Endothelial cell of umbilical vein (primary cell): ENCODE measurements around the gene ZMIZ1. TPM values are rescaled to one million over a fixed set of nuclear protein-coding genes. Genes with fewer than 3 reads are reported as not detected.

Experiments
- BruUV-seq: library from RNA; stranded (reverse); fragments of 400-500 nt; replicated peaks from 2 replicates; lab custom pipeline; 2021; lab: Mats Ljungman, UMichigan
- CTCF ChIA-PET: fragments of 300-600, 350-600 bp; sonication (Branson Sonifier 250); formaldehyde crosslinking; loops from one replicate; lab custom pipeline; 2021; ENCODE audit warnings: antibody characterized with exemption, inconsistent platforms; lab: Charles Lee
- POLR2A ChIA-PET: fragments of 300-600, 350-600 bp; sonication (Branson Sonifier 250); formaldehyde crosslinking; loops from one replicate; lab custom pipeline; 2021; ENCODE audit warnings: antibody characterized with exemption, inconsistent platforms; lab: Charles Lee
- DNase-seq: peaks from one replicate; pipeline ENCODE4 v3.0.0-alpha.2; 2011; ENCODE audit warnings: low read depth, low spot score
- FAIRE-seq: peaks from 2 replicates; lab custom pipeline; 2011; peaks lifted over from hg19 to GRCh38; lab: Jason Lieb, UNC
- H2AFZ ChIP-seq: 2 replicates; pipeline ENCODE4 v1.6.0; 2012; ENCODE audit warnings: low read depth, low read length, control low read depth, inconsistent platforms
- H3K27ac ChIP-seq: 2 replicates; pipeline ENCODE4 v1.5.1; 2011; ENCODE audit warnings: low read depth, mild to moderate bottlenecking, control low read depth, low read length, moderate library complexity; ENCODE audit not compliant: insufficient read depth
- H3K27me3 ChIP-seq, 2 experiments: 2 replicates each; pipeline versions ENCODE4 v1.6.0 to v1.6.1; 2011; ENCODE audit warnings: low read length in 2 of 2, mixed read lengths in 1 of 2; ENCODE audit not compliant: control insufficient read depth in 2 of 2, insufficient read depth in 2 of 2
- H3K36me3 ChIP-seq, 2 experiments: 2 replicates in 1 of 2; 3 replicates in 1 of 2; pipeline ENCODE4 v1.5.1; 2011; ENCODE audit warnings: low read length in 2 of 2, mild to moderate bottlenecking in 1 of 2, moderate library complexity in 1 of 2; ENCODE audit not compliant: control insufficient read depth in 2 of 2, insufficient read depth in 2 of 2; ENCODE audit errors: extremely low read depth in 1 of 2
- H3K4me1 ChIP-seq: 3 replicates; pipeline ENCODE4 v1.5.1; 2011; ENCODE audit warnings: mild to moderate bottlenecking, low read length; ENCODE audit not compliant: control insufficient read depth, insufficient read depth; ENCODE audit errors: extremely low read depth
- H3K4me2 ChIP-seq: 2 replicates; pipeline ENCODE4 v1.6.1; 2011; ENCODE audit warnings: low read length, control low read depth, mixed read lengths; ENCODE audit not compliant: insufficient read depth
- H3K4me3 ChIP-seq, 3 experiments: fragments of 200-600 bp in 1 of 3; sonication (generic), shearing (Covaris generic) in 1 of 3; replicated peaks in 1 of 3; 2 replicates each; pipeline ENCODE4 v1.5.1; 2011 to 2016; ENCODE audit warnings: control low read depth in 3 of 3, low read length in 3 of 3, mild to moderate bottlenecking in 2 of 3, inconsistent platforms in 1 of 3, low read depth in 1 of 3, moderate library complexity in 1 of 3; ENCODE audit not compliant: insufficient read depth in 1 of 3
- H3K79me2 ChIP-seq: 2 replicates; pipeline ENCODE4 v1.6.0; 2012; ENCODE audit warnings: low read length, inconsistent platforms; ENCODE audit not compliant: control insufficient read depth, insufficient read depth
- H3K9ac ChIP-seq: replicated peaks from 2 replicates; pipeline ENCODE3; 2011; ENCODE audit warnings: low read length, control low read depth; ENCODE audit not compliant: insufficient read depth; ENCODE audit errors: extremely low read depth
- H3K9me1 ChIP-seq: replicated peaks from 3 replicates; pipeline ENCODE4 v1.6.0; 2011; ENCODE audit warnings: mild to moderate bottlenecking, low read length; ENCODE audit not compliant: control insufficient read depth, insufficient read depth; ENCODE audit errors: extremely low read depth
- H3K9me3 ChIP-seq: replicated peaks from 2 replicates; pipeline ENCODE4 v1.5.1; 2012; ENCODE audit warnings: low read length, inconsistent platforms; ENCODE audit not compliant: control insufficient read depth, insufficient read depth
- H4K20me1 ChIP-seq: replicated peaks from 2 replicates; pipeline ENCODE3; 2011; ENCODE audit warnings: mild to moderate bottlenecking, low read length; ENCODE audit not compliant: control insufficient read depth, insufficient read depth; ENCODE audit errors: extremely low read depth
- CTCF ChIP-seq, 2 donors: IDR thresholded peaks; 1 replicate in 1 of 2; 2 replicates in 1 of 2; pipeline ENCODE4 v1.5.1; 2011; ENCODE audit warnings: low read length in 2 of 2, mild to moderate bottlenecking in 2 of 2, moderate library complexity in 2 of 2, control low read depth in 1 of 2, inconsistent platforms in 1 of 2, low read depth in 1 of 2; ENCODE audit not compliant: insufficient read depth in 1 of 2; ENCODE audit errors: extremely low read depth in 1 of 2
- EZH2 ChIP-seq: IDR thresholded peaks from 2 replicates; pipeline ENCODE4 v1.6.1; 2012; ENCODE audit warnings: borderline replicate concordance, low read depth, mild to moderate bottlenecking, moderate library complexity, low read length, inconsistent platforms; ENCODE audit not compliant: severe bottlenecking
- GATA2 ChIP-seq: IDR thresholded peaks from 2 replicates; pipeline ENCODE4 v1.7.0; 2011; ENCODE audit warnings: low read depth, mild to moderate bottlenecking, moderate library complexity, mixed read lengths, low read length; ENCODE audit not compliant: insufficient read length, insufficient read depth
- JUN ChIP-seq: IDR thresholded peaks from 2 replicates; pipeline ENCODE4 v1.6.1; 2011; ENCODE audit warnings: borderline replicate concordance, low read depth; ENCODE audit not compliant: insufficient read length, insufficient read depth
- POLR2AphosphoS5 ChIP-seq: IDR thresholded peaks from 2 replicates; pipeline ENCODE4 v1.6.1; 2012; ENCODE audit warnings: low read depth, mild to moderate bottlenecking, control low read depth, low read length, moderate library complexity; ENCODE audit not compliant: insufficient read depth
- dilution Hi-C: fragments of 300-500 bp; cut with MboI; formaldehyde crosslinking; loops from one replicate; pipeline ENCODE4 v1.15.0; 2019; ENCODE audit warnings: low sequenced_read_pairs; ENCODE audit not compliant: extremely low pct_ligation_motif_present
- intact Hi-C: fragments of 100-400 bp; cut with micrococcal nuclease; formaldehyde crosslinking; loops from one replicate; pipeline ENCODE4 v1.10.0; 2022
- polyA plus RNA-seq, 4 experiments: library from polyadenylated mRNA; depleted of rRNA in 3 of 4; stranded (reverse) in 3 of 4; unstranded in 1 of 4; fragments of >200 nt; gene quantifications; 2 replicates each; pipeline versions ENCODE4 v1.2.1 to v1.2.3, GENCODE V29; 2011 to 2012; ENCODE audit warnings: missing spikeins in 1 of 4
- total RNA-seq: library from RNA; stranded (reverse); gene quantifications from 2 replicates; pipeline ENCODE4 v1.2.3, GENCODE V29; 2021

The ZMIZ1 gene
- total and polyA plus RNA-seq, 2 donors (not counting 3 experiments of a cell fraction or from before 2014, with no cell fraction given): 12.5 to 46.7 TPM

GRCh38 chr10:79275431-79275851, 206.7 kb downstream of the ZMIZ1 start:
- ChIA-PET CTCF (no interaction called here), POLR2A (interaction anchor here (0.6 kb wide), 1 partner anchor 33 kb away, joined by 3 read pairs; no protein-coding TSS in a partner anchor)
- no peak overlapping the region for H2AFZ ChIP-seq
- H3K4me3 ChIP-seq: no peak overlapping the region
- H4K20me1 ChIP-seq: no peaks in the 10 kb centered on the region
- no peaks in the 10 kb centered on the region for H3K27me3 ChIP-seq
- dilution Hi-C loops (no loop called here), intact Hi-C loops (no loop called here)
- DNase-seq: no peak
- FAIRE-seq: no peak
- H3K4me2 ChIP-seq: no peak overlapping the region
- H3K27ac ChIP-seq: no peak overlapping the region
- H3K9ac ChIP-seq: no peak overlapping the region
- BruUV-seq: no TSS peak
- no peaks in the 10 kb centered on the region for H3K9me1 ChIP-seq
- TF ChIP-seq EZH2 (no peak), CTCF (IDR thresholded peaks at IDR 0.05; ENCODE audit: extremely low read depth in 1 of 2, insufficient read depth in 1 of 2, low read depth in 1 of 2, low read length in 2 of 2) (no peak), POLR2AphosphoS5 (no peak), JUN (no peak), GATA2 (no peak)
- no peaks in the 10 kb centered on the region for H3K9me3 ChIP-seq
- H3K4me1 ChIP-seq: no peaks in the 10 kb centered on the region
- peaks cover 31% of the 10 kb centered on the region for H3K79me2 ChIP-seq
- peaks cover 0 to 21% of the 10 kb centered on the region in 2 experiments for H3K36me3 ChIP-seq
